GM12878 (cell line): ENCODE data around the gene ELP6.

Experiments
- BHLHE40 ChIP-seq, 2 experiments: fragments of 450-650 bp in 1 of 2; IDR thresholded peaks; 2 replicates each; pipeline ENCODE4 v1.6.1; 2011 to 2017; ENCODE audit warnings: low read depth in 2 of 2, borderline replicate concordance in 1 of 2, improper control_type of control experiment in 1 of 2, low read length in 1 of 2, mild to moderate bottlenecking in 1 of 2
- CTCF ChIP-seq, 3 experiments: IDR thresholded peaks in 2 of 3; conservative IDR thresholded peaks in 1 of 3; 2 replicates each; pipeline ENCODE4 v1.5.1; 2011; ENCODE audit warnings: low read depth in 3 of 3, low read length in 3 of 3, mild to moderate bottlenecking in 3 of 3, control low read depth in 2 of 3, moderate library complexity in 2 of 3, inconsistent platforms in 1 of 3, mixed read lengths in 1 of 3; ENCODE audit not compliant: control insufficient read depth in 2 of 3, insufficient read depth in 1 of 3; ENCODE audit errors: extremely low read depth in 1 of 3
- EP300 ChIP-seq, 2 experiments: fragments of 150-350 bp in 1 of 2; IDR thresholded peaks; 2 replicates each; pipeline ENCODE4 v1.6.1; 2011 to 2012; ENCODE audit warnings: low read depth in 2 of 2, low read length in 2 of 2, borderline replicate concordance in 1 of 2, improper control_type of control experiment in 1 of 2, inconsistent platforms in 1 of 2; ENCODE audit not compliant: control insufficient read depth in 1 of 2
- EZH2 ChIP-seq: IDR thresholded peaks from 2 replicates; pipeline ENCODE4 v1.6.1; 2012; ENCODE audit warnings: low read depth, mild to moderate bottlenecking, control low read depth, inconsistent platforms, low read length, borderline replicate concordance; ENCODE audit not compliant: control insufficient read depth
- MYC ChIP-seq: IDR thresholded peaks from 2 replicates; pipeline ENCODE4 v1.6.1; 2011; ENCODE audit warnings: mild to moderate bottlenecking, low read length, moderate library complexity, inconsistent platforms; ENCODE audit not compliant: insufficient read depth, insufficient replicate concordance, insufficient read length, severe bottlenecking
- POLR2AphosphoS2 ChIP-seq: IDR thresholded peaks from 2 replicates; pipeline ENCODE4 v1.6.1; 2011; ENCODE audit warnings: low read depth, mild to moderate bottlenecking, low read length, improper control_type of control experiment, moderate library complexity
- RELA ChIP-seq: fragments of 450-650 bp; IDR thresholded peaks from 2 replicates; pipeline ENCODE4 v1.8.0; 2014; ENCODE audit warnings: borderline replicate concordance; ENCODE audit not compliant: partially characterized antibody

GRCh38 chr3:47478022-47478421 lies 35.5 kb downstream of the ELP6 start:
- no peak for TF ChIP-seq CTCF (IDR thresholded peaks at IDR 0.05 in 2 of 3, conservative IDR thresholded peaks at IDR 0.05 in 1 of 3; ENCODE audit: control insufficient read depth in 2 of 3, extremely low read depth in 1 of 3, insufficient read depth in 1 of 3, low read depth in 3 of 3, low read length in 3 of 3)
- TF ChIP-seq MYC, result no peak
- TF ChIP-seq EZH2, result no peak
- no peak for TF ChIP-seq POLR2AphosphoS2
- TF ChIP-seq EP300 (IDR thresholded peaks at IDR 0.05; ENCODE audit: borderline replicate concordance in 1 of 2, control insufficient read depth in 1 of 2, low read depth in 2 of 2, low read length in 2 of 2), result no peak
- no peak for TF ChIP-seq RELA
- TF ChIP-seq BHLHE40 (IDR thresholded peaks at IDR 0.05; ENCODE audit: borderline replicate concordance in 1 of 2, low read depth in 2 of 2, low read length in 1 of 2), result no peak
